Choroid plexus epithelial cell (primary cell): Measurements from ENCODE around the gene FAM163B.
A peak's percentile ranks its signal among the peaks of the same experiment; 100 is the strongest.

Experiments
- DNase-seq: peaks from one replicate; pipeline ENCODE4 v3.0.0-alpha.2; 2010; ENCODE audit warnings: low read depth
- H3K4me3 ChIP-seq: 2 replicates; pipeline ENCODE4 v1.5.1; 2011; ENCODE audit warnings: low read depth, mild to moderate bottlenecking, control low read depth, low read length, moderate library complexity
- CTCF ChIP-seq: conservative IDR thresholded peaks from 2 replicates; pipeline ENCODE4 v1.5.1; 2011; ENCODE audit warnings: low read depth, mild to moderate bottlenecking, control low read depth, inconsistent platforms, low read length, moderate library complexity

FAM163B gene

GRCh38 chr9:133534346-133535291 lies 74.6 kb downstream of the FAM163B start, which contains the start of gene ADAMTSL2:
TSS of gene ADAMTSL2 (plus strand) at chr9:133534704. CDS start at chr9:133536713, 2,009 bp downstream.
- H3K4me3 ChIP-seq, result peak within 1 kb of the TSS; percentile 7
- peak; percentile 69 for DNase-seq
- no peak for TF ChIP-seq CTCF

- no peak overlapping the region for H3K4me3 ChIP-seq
- no peak for TF ChIP-seq CTCF
- DNase-seq, result no peak
Observed at GRCh38 chr9:133533857-133534256, 75.3 kb downstream of the FAM163B start.

- DNase-seq, result peak; percentile 52
- no peak overlapping the region for H3K4me3 ChIP-seq
- peak; percentile 68 for TF ChIP-seq CTCF
Observed at GRCh38 chr9:133532937-133533668, 76.1 kb downstream of the FAM163B start.

GRCh38 chr9:133531293-133531692 lies 77.9 kb downstream of the FAM163B start:
- H3K4me3 ChIP-seq, result no peak overlapping the region
- no peak for TF ChIP-seq CTCF
- DNase-seq, result no peak

- no peak for TF ChIP-seq CTCF
- DNase-seq, result no peak
- H3K4me3 ChIP-seq, result no peak overlapping the region
Observed at GRCh38 chr9:133529874-133530273, 79.3 kb downstream of the FAM163B start.

- H3K4me3 ChIP-seq, result no peak overlapping the region
- no peak for DNase-seq
- no peak for TF ChIP-seq CTCF
Observed at GRCh38 chr9:133529457-133529856, 79.7 kb downstream of the FAM163B start.
